Adipose tissue (tissue), 3 donors: ENCODE data around the gene CDK10. TPM values are rescaled to one million over a fixed set of nuclear protein-coding genes. Genes with fewer than 3 reads are reported as not detected.
"Not testable (repeated sequence)": the region's sequence is repeated elsewhere in the genome, so short reads cannot be mapped to it uniquely, and the experiment has no call there.

ENCODE experiments used
- H3K27ac ChIP-seq: one replicate; pipeline ENCODE4 v1.5.1; 2013; ENCODE audit warnings: low read depth, low read length
- WGBS, 3 donors: extraction: QIAGEN DNeasy Blood & Tissue Kit; methylation state at CpG; one replicate each; pipeline ENCODE4 v1.1.7; 2013; 5-methylcytosine and 5-hydroxymethylcytosine counted together
- polyA plus RNA-seq, 3 donors: library from polyadenylated mRNA; stranded (reverse); fragments of 200-250 nt; gene quantifications; one replicate each; pipeline ENCODE4 v1.2.3, GENCODE V29; 2013
- donor health status: healthy with polysubstance abuse.
- donor health status: Bipolar disorder and iron deficiency.
- donor health status: healthy.

CDK10 gene
- polyA plus RNA-seq, 3 donors = 58.4 to 66.1 (median 59.4) TPM

DNA sequence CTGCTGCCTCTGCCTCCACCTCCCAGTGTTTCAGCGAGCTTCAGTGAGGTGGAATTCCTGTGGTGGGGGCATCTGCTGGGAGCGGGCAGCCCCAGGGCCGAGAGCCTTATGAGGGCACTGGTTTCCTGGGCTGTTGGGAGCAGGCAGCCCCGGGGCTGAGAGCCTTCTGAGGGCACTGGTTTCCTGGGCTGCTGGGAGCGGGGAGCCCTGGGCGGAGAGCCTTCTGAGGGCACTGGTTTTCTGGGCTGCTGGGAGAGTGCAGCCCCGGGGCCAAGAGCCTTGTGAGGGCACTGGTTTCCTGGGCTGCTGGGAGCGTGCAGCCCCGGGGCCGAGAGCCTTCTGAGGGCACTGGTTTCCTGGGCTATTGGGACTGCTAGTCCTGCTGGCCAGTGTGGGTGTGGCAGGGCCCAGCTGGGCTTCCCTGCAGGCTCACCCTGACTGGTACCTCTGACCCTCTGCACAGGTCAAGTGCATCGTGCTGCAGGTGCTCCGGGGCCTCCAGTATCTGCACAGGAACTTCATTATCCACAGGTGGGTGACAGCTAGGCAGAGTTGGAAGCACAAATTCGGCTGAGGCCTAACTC lies 5.6 kb downstream of the CDK10 start:
- H3K27ac ChIP-seq = no peak overlapping the region
- 91 to 95% (median 95%) methylated on average over 13 of the region's 13 CpGs for WGBS, 3 donors

DNA sequence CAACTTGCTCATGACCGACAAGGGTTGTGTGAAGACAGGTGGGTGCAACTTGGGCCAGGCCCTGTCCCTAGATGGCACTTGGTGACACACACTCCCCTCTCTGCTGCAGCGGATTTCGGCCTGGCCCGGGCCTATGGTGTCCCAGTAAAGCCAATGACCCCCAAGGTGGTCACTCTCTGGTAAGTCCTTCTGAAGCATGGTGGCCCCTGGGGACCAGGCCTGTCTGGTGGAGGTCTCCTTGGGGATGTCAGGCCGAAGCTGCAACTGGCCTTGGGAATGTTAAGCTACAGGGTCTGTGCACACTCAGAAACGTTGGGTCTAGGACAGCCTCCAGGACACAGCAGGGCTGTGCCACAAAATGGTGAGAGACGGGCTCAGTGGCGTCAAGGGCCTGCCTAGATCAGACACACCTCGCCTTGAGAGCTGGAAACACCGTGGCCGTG lies 6.8 kb downstream of the CDK10 start:
- WGBS, 3 donors = 92 to 97% (median 94%) methylated on average over 11 of the region's 11 CpGs
- no peak overlapping the region for H3K27ac ChIP-seq

DNA sequence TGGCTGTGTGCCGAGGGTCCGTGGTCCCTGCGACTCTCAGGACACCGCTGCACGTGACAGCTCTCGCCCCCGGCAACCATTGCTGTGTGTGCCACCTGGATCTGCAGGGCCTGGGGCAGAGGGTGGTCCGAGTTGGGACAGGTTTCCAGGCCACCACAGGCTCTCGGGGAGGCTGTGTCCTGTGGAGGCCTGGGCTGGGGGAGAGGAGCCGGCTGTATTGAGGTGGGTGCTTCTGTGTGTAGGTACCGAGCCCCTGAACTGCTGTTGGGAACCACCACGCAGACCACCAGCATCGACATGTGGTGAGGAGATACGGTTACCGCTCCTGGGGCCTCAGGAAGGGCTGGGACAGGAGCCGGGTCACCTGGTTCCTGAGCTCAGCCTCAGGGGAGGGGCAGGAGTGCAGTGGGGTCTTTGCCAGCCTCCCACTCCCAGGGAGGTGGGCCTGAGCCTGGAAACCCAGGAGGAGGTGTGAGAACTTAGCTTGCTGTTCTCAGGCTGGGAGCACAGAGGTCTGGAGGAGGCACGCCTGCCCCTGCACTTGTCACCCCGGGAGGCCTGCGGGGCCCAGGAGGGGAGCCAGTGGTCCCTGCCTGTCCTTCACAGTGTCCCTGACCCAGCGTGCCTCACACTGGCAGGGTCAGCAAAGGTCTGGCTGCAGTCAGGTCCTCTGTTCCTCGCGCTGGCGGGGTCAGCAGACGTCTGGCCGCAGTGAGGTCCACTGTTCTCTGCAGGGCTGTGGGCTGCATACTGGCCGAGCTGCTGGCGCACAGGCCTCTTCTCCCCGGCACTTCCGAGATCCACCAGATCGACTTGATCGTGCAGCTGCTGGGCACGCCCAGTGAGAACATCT lies 7.7 kb downstream of the CDK10 start:
- WGBS, 3 donors = 87 to 90% (median 89%) methylated on average over 26 to 32 of the region's 32 CpGs
- no peak overlapping the region for H3K27ac ChIP-seq

GRCh38 chr16:89694784-89695085 lies 8.2 kb downstream of the CDK10 start:
- WGBS, 3 donors = 89 to 93% (median 91%) methylated on average over 9 to 23 of the region's 23 CpGs
- not testable (repeated sequence) for H3K27ac ChIP-seq

DNA sequence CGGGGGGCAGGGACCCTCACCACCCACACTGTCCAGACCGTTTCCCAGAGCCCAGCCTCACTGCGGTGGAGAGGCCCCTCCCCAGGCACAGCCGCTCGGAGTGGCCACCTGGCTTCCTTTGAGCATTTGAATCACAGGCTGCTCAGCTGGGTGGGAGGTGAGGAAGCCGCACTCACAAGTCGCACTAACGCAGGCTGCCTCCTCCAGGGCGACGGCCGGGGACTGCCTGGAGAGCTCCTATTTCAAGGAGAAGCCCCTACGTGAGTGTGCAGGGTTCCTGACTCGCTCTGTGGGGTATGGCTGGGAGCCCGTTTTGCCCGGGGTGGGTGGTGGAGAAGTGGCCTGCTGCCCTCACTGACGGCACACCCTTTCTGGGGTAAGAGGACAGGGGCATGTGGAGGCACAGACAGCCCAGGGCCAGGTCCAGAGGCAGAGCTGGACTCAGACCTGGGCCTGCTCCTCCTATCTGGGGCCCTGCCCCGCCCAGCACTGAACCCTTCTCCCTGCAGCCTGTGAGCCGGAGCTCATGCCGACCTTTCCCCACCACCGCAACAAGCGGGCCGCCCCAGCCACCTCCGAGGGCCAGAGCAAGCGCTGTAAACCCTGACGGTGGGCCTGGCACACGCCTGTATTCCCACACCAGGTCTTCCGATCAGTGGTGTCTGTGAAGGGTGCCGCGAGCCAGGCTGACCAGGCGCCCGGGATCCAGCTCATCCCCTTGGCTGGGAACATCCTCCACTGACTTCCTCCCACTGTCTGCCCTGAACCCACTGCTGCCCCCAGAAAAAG lies 8.8 kb downstream of the CDK10 start:
- H3K27ac ChIP-seq = no peak overlapping the region
- WGBS, 3 donors = 89 to 93% (median 92%) methylated on average over 31 of the region's 31 CpGs

- WGBS, 3 donors = 76 to 82% (median 79%) methylated on average over 25 of the region's 25 CpGs
- no peak overlapping the region for H3K27ac ChIP-seq
Measured at GRCh38 chr16:89695875-89696669, 9.6 kb downstream of the CDK10 start.

GRCh38 chr16:89696670-89697128 lies 10.2 kb downstream of the CDK10 start:
- no peak overlapping the region for H3K27ac ChIP-seq
- 55 to 84% (median 59%) methylated on average over 17 to 18 of the region's 18 CpGs for WGBS, 3 donors

DNA sequence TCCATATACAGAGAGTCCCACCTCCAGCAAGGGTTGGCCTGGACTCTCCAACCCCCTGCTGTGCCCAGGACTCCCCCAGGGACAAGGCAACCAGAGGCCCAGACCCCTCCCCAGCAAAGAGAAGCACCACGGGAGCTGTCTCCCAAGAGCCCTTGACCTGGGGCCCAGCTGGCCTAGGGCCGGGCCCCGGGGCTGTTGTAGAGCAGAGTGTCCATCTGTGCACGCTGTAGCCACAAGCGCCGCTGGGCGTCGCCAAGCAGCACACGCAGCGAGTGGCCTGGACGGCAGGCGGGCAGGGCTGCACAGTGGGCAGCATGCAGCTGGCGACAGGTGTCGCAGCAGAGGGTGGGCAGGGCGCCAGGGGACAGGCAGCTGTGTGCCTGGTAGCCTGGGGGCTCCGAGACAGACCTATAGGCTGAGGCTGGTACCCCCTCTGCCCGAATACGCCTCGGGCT lies 10.7 kb downstream of the CDK10 start:
- H3K27ac ChIP-seq = no peak overlapping the region
- WGBS, 3 donors = 85 to 97% (median 93%) methylated on average over 19 of the region's 19 CpGs

- H3K27ac ChIP-seq = no peak overlapping the region
- 82 to 90% (median 87%) methylated on average over 30 to 32 of the region's 32 CpGs for WGBS, 3 donors
Measured at GRCh38 chr16:89697616-89698331, 11.3 kb downstream of the CDK10 start.

DNA sequence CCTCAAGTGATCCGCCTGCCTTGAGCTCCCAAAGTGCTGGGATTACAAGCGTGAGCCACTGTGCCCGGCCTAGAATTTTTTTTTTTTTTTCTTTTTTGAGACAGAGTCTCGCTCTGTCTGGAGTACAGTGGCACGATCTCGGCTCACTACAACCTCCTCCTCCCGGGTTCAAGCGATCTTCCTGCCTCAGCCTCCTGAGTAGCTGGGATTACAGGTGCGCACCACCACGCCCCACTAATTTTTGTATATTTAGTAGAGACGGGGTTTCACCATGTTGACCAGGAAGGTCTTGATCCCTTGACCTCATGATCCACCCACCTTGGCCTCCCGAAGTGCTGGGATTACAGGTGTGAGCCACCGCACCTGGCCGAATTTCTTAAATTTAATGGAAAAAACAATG lies 12.2 kb downstream of the CDK10 start:
- H3K27ac ChIP-seq = not testable (repeated sequence)
- WGBS, 3 donors = 96 to 98% (median 98%) methylated on average over 13 to 14 of the region's 14 CpGs

- WGBS, 3 donors = 60 to 67% (median 62%) methylated on average over 18 of the region's 18 CpGs
- not testable (repeated sequence) for H3K27ac ChIP-seq
Measured at GRCh38 chr16:89699629-89700099, 13.2 kb downstream of the CDK10 start.

GRCh38 chr16:89700100-89700648 lies 13.7 kb downstream of the CDK10 start:
- peak overlapping the region; percentile 12 for H3K27ac ChIP-seq
- 0 to 1% (median 0%) methylated on average over 25 to 30 of the region's 30 CpGs for WGBS, 3 donors

DNA sequence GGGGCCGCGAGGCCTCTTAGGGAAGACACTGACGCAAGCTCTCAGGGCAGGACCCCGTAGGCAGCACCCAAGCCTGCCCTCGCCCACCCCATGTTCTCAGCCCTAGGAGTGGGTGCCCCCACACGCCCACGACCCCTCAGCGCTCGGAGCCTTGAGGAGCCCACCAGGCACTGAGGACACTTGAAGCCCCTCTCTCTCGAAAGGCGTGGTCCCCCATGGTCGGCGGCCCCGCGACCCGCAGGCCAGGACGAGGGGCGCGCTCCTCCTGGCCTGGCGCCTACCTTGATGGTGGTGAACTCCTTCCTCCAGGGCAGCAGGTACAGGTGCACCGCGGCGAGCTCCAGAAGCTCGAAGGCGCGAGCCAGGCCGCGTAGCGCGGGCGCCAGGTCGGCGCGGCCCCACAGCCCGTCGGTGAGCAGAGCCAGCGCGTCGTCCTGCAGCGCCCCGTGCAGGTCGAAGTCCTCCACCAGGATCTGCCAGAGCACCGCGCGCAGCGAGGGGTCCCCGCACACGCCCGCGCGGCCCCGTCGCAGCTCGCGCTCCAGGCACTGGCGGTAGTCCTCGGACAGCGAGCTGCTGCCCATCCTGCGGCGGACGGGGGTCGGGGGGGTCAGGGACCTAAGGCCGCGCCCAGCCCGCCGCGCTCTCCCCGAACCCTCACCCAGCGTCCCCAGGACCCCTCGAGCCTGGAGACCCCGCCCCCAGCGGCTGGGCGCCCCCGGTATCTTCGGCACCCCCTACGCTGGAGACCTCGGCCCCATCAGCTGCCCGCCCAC lies 14.3 kb downstream of the CDK10 start:
- peak overlapping the region; percentile 12 for H3K27ac ChIP-seq
- 1 to 2% (median 2%) methylated on average over 55 to 78 of the region's 78 CpGs for WGBS, 3 donors

DNA sequence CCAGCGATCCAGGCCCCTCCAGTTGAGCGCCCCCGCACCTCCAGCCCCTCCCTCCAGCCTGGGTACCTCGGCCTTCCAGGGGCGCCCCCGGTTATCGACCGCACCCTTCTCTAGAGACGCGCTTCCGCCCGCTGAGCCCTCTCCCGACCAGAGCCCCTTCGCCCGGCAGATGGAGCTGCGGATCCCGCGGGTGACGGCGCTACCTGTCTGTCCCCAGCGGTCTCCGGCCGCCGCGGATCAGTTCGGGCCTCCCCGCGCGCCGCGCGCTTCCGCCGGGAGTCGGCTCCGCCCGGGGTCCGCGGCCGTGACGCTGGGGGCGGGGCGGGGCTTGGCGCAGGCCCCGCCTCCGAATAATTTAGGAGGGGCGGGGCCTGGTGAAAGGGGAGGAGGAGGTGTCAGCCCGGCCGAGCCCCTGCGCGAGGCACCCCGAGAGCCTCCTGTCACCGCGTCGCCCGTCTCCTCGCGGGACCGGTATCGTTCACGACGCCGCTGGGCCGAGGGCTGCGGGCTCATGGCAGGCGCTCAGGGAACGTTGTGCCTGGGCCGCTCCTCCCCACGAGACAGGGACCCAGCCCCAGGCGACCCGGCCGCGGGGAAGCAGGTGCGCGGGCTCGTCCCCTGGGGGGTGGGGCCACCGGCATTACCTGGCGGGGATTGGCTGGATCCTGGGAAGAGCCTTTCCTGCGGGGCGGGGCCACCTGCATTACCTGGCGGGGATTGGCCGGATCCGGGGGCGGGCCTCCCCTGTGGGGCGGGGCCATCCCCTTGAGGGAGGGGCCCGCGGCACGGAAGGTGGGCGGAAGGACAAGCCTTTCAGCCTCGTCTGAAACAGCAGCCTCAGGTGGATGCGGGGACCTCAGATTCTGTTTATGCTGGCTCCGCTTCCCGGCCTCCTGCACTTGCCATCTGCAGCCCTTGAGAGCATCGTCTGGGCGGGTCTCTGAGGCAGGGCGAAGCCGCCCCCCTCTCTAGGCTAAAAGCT lies 15.2 kb downstream of the CDK10 start, which contains the start of gene SPATA2L:
Gene SPATA2L, minus strand, starts transcription at position 281 of the 982 bp plus-strand sequence. CDS start 473 bp downstream, outside the sequence.
- 1 to 2% (median 1%) methylated on average over 75 to 97 of the region's 97 CpGs for WGBS, 3 donors
- peak within 1 kb of the TSS; percentile 12 for H3K27ac ChIP-seq

- H3K27ac ChIP-seq = no peak overlapping the region
- 81 to 85% (median 82%) methylated on average over 13 of the region's 13 CpGs for WGBS, 3 donors
Measured at GRCh38 chr16:89704281-89704680, 17.8 kb downstream of the CDK10 start.
